GM06990 (cell line): ENCODE results near the gene SH2D2A.

Experiments
- DNase-seq: peaks from one replicate; pipeline ENCODE4 v3.0.0-alpha.2; 2011; ENCODE audit not compliant: insufficient read length; ENCODE audit errors: extremely low read depth
- H3K27me3 ChIP-seq: replicated peaks from 2 replicates; pipeline ENCODE4 v1.6.0; 2011; ENCODE audit warnings: low read length; ENCODE audit not compliant: control insufficient read depth, insufficient read depth
- H3K36me3 ChIP-seq: 2 replicates; pipeline ENCODE4 v1.5.1; 2011; ENCODE audit warnings: low read length; ENCODE audit not compliant: control insufficient read depth, insufficient read depth
- H3K4me3 ChIP-seq: replicated peaks from 2 replicates; pipeline ENCODE4 v1.5.1; 2011; ENCODE audit warnings: low read depth, mild to moderate bottlenecking, control low read depth, low read length
- CTCF ChIP-seq: IDR thresholded peaks from 2 replicates; pipeline ENCODE4 v1.5.1; 2011; ENCODE audit warnings: low read length, control low read depth, mild to moderate bottlenecking, inconsistent platforms; ENCODE audit not compliant: insufficient read depth, poor library complexity, severe bottlenecking

SH2D2A gene

DNA sequence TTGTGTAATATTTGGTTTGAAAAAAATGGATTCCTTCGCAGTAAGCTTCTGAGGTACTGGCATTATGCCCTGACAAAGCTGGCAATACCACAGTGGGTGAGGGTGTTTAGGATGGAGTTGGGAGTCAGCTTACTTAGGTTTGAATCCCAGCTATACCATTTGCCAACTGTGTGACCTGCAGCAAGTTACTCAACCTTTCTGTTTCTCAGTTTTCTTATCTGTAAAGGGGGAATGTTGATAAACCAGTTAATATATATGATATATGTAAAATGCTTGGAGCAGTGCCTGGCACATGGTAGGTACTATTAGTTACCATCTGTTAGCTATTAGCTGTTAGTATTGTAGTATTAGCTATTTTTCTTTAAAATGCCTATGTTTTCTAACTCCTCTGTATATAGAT lies 60.3 kb downstream of the SH2D2A start:
- DNase-seq, result no peak
- Histone ChIP-seq H3K27me3 (no peaks in the 10 kb centered on the region), H3K4me3 (no peak overlapping the region), H3K36me3 (no peaks in the 10 kb centered on the region)
- TF ChIP-seq CTCF, result no peak
